GM12891 (cell line): ENCODE measurements around the gene SCN1B. TPM values are rescaled to one million over a fixed set of nuclear protein-coding genes. Genes with fewer than 3 reads are reported as not detected.
"Not testable (repeated sequence)": the region's sequence is repeated elsewhere in the genome, so short reads cannot be mapped to it uniquely, and the experiment has no call there.

Experiments
- DNase-seq: peaks from one replicate; pipeline ENCODE4 v3.0.0; 2011; ENCODE audit warnings: low spot score; ENCODE audit not compliant: insufficient read length
- FAIRE-seq: peaks from 2 replicates; lab custom pipeline; 2011; peaks lifted over from hg19 to GRCh38; lab: Jason Lieb, UNC
- PAX5 ChIP-seq: IDR thresholded peaks from 2 replicates; pipeline ENCODE4 v1.6.1; 2011; ENCODE audit warnings: low read length, moderate library complexity, mild to moderate bottlenecking; ENCODE audit not compliant: insufficient read depth, severe bottlenecking
- POLR2A ChIP-seq: IDR thresholded peaks from 2 replicates; pipeline ENCODE4 v1.6.1; 2011; ENCODE audit warnings: low read depth, low read length, control low read depth
- POLR2AphosphoS5 ChIP-seq: IDR thresholded peaks from 2 replicates; pipeline ENCODE4 v1.6.1; 2011; ENCODE audit warnings: low read depth, low read length, control low read depth
- POU2F2 ChIP-seq: IDR thresholded peaks from 2 replicates; pipeline ENCODE4 v1.6.1; 2011; ENCODE audit warnings: low read depth, mild to moderate bottlenecking, control low read depth, low read length, moderate library complexity
- SPI1 ChIP-seq: IDR thresholded peaks from 2 replicates; pipeline ENCODE4 v1.6.1; 2011; ENCODE audit warnings: low read depth, low read length, control low read depth
- TAF1 ChIP-seq: IDR thresholded peaks from 2 replicates; pipeline ENCODE4 v1.6.1; 2011; ENCODE audit warnings: low read depth, low read length, control low read depth
- polyA plus RNA-seq: library from polyadenylated mRNA; unstranded; fragments of >200 nt; gene quantifications from one replicate; pipeline ENCODE4 v1.2.1, GENCODE V29; 2012; ENCODE audit warnings: low read depth, missing spikeins, inconsistent platforms; ENCODE audit not compliant: missing spikeins

SCN1B gene
- 0.18 TPM for polyA plus RNA-seq

- TF ChIP-seq SPI1 (no peak), POLR2A (no peak), TAF1 (no peak), POU2F2 (no peak), POLR2AphosphoS5 (no peak), PAX5 (no peak)
- peak; percentile 68 for DNase-seq
- peak; percentile 45 for FAIRE-seq
These were observed at the start of gene SCN1B for GRCh38 chr19:35030257-35031071. TSS of gene SCN1B (plus strand) at chr19:35030470. CDS start at chr19:35030821, 351 bp downstream.

- DNase-seq = no peak
- FAIRE-seq = no peak
These were observed 48.0 kb upstream of the SCN1B start for GRCh38 chr19:34982275-34982674.

GRCh38 chr19:34983786-34984185 is 46.5 kb upstream of the SCN1B start:
- FAIRE-seq = no peak
- TF ChIP-seq POLR2AphosphoS5 (no peak), TAF1 (no peak), SPI1 (no peak), POU2F2 (no peak), PAX5 (no peak), POLR2A (no peak)

More at GRCh38 chr19:34982275-34982674, 48.0 kb upstream of the SCN1B start:
- no peak for TF ChIP-seq POLR2AphosphoS5
- no peak for TF ChIP-seq POU2F2
- no peak for TF ChIP-seq TAF1
- TF ChIP-seq POLR2A = no peak
- no peak for TF ChIP-seq PAX5
- no peak for TF ChIP-seq SPI1

GRCh38 chr19:34984287-34984686 is 46.0 kb upstream of the SCN1B start:
- no peak for FAIRE-seq

More at GRCh38 chr19:34983786-34984185, 46.5 kb upstream of the SCN1B start:
- no peak for DNase-seq

GRCh38 chr19:34985249-34986022 is 44.8 kb upstream of the SCN1B start:
- DNase-seq = no peak
- FAIRE-seq = peak; percentile 40

More at GRCh38 chr19:34984287-34984686, 46.0 kb upstream of the SCN1B start:
- TF ChIP-seq SPI1 (no peak), PAX5 (no peak), TAF1 (no peak), POLR2AphosphoS5 (no peak), POU2F2 (no peak), POLR2A (no peak)
- DNase-seq = no peak

GRCh38 chr19:34988119-34988518 is 42.2 kb upstream of the SCN1B start:
- DNase-seq (no peak), FAIRE-seq (no peak)
- TF ChIP-seq TAF1 (no peak), SPI1 (no peak), POLR2A (no peak), POLR2AphosphoS5 (no peak), POU2F2 (no peak), PAX5 (no peak)

More at GRCh38 chr19:34985249-34986022, 44.8 kb upstream of the SCN1B start:
- TF ChIP-seq TAF1 = no peak
- TF ChIP-seq SPI1 = no peak
- no peak for TF ChIP-seq PAX5
- TF ChIP-seq POU2F2 = no peak
- TF ChIP-seq POLR2A = no peak
- TF ChIP-seq POLR2AphosphoS5 = no peak

- FAIRE-seq (no peak), DNase-seq (no peak)
- TF ChIP-seq POU2F2 (no peak), PAX5 (no peak), TAF1 (no peak), POLR2A (no peak), POLR2AphosphoS5 (no peak), SPI1 (no peak)
These were observed 41.0 kb upstream of the SCN1B start for GRCh38 chr19:34989298-34989697.

- TF ChIP-seq POLR2AphosphoS5 = no peak
- TF ChIP-seq POLR2A = no peak
- TF ChIP-seq PAX5 = no peak
- peak; percentile 16 for FAIRE-seq
These were observed 39.6 kb upstream of the SCN1B start for GRCh38 chr19:34990578-34991192.

GRCh38 chr19:34991542-34992333 is 38.5 kb upstream of the SCN1B start:
- TF ChIP-seq POLR2AphosphoS5 = no peak
- no peak for TF ChIP-seq POU2F2
- no peak for TF ChIP-seq PAX5
- no peak for TF ChIP-seq SPI1
- TF ChIP-seq TAF1 = no peak
- TF ChIP-seq POLR2A = no peak
- FAIRE-seq (no peak), DNase-seq (no peak)

More at GRCh38 chr19:34990578-34991192, 39.6 kb upstream of the SCN1B start:
- DNase-seq = no peak

GRCh38 chr19:34992582-34992981 is 37.7 kb upstream of the SCN1B start:
- not testable (repeated sequence) for DNase-seq, FAIRE-seq
